ENCODE data around the gene MAD1L1.

DNA sequence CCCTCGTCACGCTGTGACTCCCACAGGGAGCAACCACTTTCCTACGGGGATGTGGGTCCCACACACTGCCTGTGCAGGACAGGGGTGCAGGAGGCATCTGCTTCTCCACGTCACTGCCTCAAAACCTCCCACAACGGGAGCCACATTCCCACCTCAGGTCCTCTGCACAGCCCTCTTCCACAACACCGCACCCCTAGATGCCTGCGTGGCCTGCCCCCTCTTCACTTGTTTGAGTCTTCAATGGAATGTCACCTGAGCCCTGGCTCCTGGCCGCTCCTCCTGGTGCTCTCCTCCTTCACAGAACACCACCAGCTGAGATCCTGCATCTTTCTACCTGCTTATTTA is 73.6 kb downstream of the MAD1L1 start:
- TF ChIP-seq, protein P1, sequence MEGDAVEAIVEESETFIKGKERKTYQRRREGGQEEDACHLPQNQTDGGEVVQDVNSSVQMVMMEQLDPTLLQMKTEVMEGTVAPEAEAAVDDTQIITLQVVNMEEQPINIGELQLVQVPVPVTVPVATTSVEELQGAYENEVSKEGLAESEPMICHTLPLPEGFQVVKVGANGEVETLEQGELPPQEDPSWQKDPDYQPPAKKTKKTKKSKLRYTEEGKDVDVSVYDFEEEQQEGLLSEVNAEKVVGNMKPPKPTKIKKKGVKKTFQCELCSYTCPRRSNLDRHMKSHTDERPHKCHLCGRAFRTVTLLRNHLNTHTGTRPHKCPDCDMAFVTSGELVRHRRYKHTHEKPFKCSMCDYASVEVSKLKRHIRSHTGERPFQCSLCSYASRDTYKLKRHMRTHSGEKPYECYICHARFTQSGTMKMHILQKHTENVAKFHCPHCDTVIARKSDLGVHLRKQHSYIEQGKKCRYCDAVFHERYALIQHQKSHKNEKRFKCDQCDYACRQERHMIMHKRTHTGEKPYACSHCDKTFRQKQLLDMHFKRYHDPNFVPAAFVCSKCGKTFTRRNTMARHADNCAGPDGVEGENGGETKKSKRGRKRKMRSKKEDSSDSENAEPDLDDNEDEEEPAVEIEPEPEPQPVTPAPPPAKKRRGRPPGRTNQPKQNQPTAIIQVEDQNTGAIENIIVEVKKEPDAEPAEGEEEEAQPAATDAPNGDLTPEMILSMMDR (conservative IDR thresholded peaks at IDR 0.05): no peak
- TF ChIP-seq EZH2 (IDR thresholded peaks at IDR 0.05; ENCODE audit: low read depth): no peak

All from PC-9 (cell line).